Astrocyte of the spinal cord (primary cell): ENCODE measurements around the gene PAX8.

Experiments used
- DNase-seq: peaks from one replicate; pipeline ENCODE4 v3.0.0; 2011; ENCODE audit warnings: low read depth, low spot score
- H3K4me3 ChIP-seq: 2 replicates; pipeline ENCODE4 v1.5.1; 2011; ENCODE audit warnings: low read depth, mild to moderate bottlenecking, low read length, moderate library complexity
- CTCF ChIP-seq: IDR thresholded peaks from 2 replicates; pipeline ENCODE4 v1.5.1; 2012; ENCODE audit warnings: low read depth, mild to moderate bottlenecking, low read length, inconsistent platforms
- in situ Hi-C: cut with HindIII; loops from 2 replicates; pipeline ENCODE4 v1.10.0; 2017; ENCODE audit warnings: low sequenced_read_pairs

The PAX8 gene

GRCh38 chr2:113182471-113183260 lies 96.1 kb downstream of the PAX8 start:
- H3K4me3 ChIP-seq, result no peak overlapping the region
- in situ Hi-C loops, result no loop called here
- no peak for TF ChIP-seq CTCF
- no peak for DNase-seq

DNA sequence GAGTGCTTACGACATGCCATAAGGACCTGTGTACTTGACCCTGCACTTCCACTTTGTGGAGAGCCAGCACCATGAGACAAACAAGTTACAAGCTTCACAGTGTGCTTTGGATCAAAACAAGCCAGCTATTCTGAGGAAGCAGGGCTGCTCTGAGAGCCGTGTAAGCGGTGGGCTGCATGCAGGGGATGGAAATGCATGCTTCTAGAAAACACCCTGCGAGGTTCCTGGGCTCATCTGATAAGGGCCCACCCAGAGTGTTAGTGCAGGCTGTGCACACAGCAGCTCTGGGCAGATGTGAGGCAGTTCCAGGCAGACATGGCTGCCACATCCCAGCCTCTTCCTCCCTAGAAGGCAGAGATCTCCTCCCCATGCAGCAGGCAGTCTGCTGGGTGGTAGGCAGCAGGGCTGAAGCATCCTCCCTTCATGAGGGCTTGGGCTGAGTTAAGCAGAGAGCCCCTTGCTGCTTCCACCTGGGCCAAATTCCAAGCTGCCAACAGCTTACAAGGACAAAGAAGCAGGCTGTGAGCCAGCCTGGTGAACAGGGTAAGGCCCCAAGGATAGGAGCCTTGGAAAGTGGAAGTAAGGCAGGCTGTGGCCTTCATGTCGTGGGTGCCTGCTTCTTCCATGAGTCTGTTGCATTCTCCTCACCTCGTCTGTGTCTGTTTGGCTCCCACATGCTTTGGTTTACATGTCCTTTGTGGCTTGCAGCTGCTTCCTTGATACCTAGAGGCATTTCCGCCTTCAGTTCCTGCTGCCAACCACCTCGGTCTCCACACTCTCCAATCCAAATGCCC lies 97.3 kb downstream of the PAX8 start:
- no peak for DNase-seq
- in situ Hi-C loops, result no loop called here
- no peak for TF ChIP-seq CTCF
- H3K4me3 ChIP-seq, result no peak overlapping the region

- in situ Hi-C loops, result no loop called here
- TF ChIP-seq CTCF, result no peak
- H3K4me3 ChIP-seq, result no peak overlapping the region
- DNase-seq, result no peak
Observed at GRCh38 chr2:113180131-113180946, 98.4 kb downstream of the PAX8 start.

GRCh38 chr2:113179446-113180045 lies 99.2 kb downstream of the PAX8 start:
- in situ Hi-C loops, result no loop called here
- no peak for DNase-seq
- TF ChIP-seq CTCF, result no peak
- H3K4me3 ChIP-seq, result no peak overlapping the region

GRCh38 chr2:113178891-113179290 lies 99.8 kb downstream of the PAX8 start:
- TF ChIP-seq CTCF, result no peak
- no peak for DNase-seq
- in situ Hi-C loops, result no loop called here
- H3K4me3 ChIP-seq, result no peak overlapping the region

DNA sequence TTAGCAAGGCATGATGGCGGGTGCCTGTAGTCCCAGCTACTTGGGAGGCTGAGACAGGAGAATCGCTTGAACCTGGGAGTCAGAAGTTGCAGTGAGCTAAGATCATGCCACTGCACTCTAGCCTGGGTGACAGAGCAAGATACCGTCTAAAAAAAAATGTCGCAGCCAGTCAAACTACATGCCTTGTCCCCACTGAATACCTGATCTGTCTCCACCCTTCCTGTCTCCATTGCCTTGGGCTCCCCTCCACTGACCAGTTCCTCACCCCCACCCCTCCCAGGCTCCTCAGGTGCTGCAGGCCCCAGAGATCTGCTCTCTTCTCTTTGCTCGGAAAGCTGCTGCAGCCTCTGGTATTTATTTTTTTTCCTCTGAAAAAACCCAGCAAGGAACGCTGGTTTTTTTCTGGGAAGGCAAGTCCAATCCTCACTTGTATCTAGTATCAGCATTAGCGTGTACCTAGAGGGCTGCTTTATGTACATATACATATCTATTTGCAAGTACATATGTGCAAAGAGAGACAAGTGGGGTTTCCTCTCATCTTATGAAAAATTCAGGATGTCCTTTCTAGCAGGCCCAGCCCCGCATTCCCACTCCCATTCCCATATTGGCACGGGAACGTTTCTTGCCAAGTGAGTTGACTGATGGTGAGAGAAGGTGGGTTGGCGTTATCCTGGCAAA lies 100.5 kb downstream of the PAX8 start:
- no peak overlapping the region for H3K4me3 ChIP-seq
- in situ Hi-C loops, result no loop called here
- no peak for TF ChIP-seq CTCF
- DNase-seq, result no peak
